HG02678 (cell line): ENCODE results near the gene MYCN.

Experiments used
- ATAC-seq: cut with Tn5 transposase; IDR thresholded peaks from one replicate; pipeline ENCODE4 v1.9.1; 2021; ENCODE audit warnings: mild to moderate bottlenecking, moderate library complexity; ENCODE audit not compliant: unreplicated experiment

Gene MYCN

GRCh38 chr2:15930589-15931318 lies 9.6 kb upstream of the MYCN start:
- no peak for ATAC-seq

DNA sequence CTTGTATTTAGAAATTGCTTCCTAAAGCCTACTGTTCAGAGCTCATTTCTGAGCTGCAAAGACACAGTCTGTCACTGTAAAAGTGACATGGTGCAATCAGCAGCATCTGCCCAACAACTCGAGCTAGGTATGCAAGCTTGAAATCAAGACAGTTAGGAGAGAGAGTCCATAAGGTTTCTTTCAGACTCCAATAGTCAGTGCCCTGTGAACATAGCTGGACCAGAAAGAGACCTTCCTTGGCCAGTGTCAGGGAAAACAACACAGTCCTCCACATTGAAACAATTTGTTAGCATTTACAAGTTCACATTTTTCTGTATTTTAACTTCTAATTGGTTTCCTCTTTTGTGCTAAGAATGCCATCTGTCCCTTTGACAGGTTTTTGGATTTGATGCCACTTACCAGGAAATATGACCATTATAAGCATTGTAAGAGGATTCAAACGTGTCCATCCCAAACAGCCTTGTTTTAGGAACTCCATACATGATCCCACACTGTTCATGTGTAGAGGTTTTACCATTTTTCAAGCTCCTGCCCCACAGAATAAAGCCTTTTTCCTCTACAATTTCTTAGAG lies 8.9 kb upstream of the MYCN start:
- no peak for ATAC-seq

DNA sequence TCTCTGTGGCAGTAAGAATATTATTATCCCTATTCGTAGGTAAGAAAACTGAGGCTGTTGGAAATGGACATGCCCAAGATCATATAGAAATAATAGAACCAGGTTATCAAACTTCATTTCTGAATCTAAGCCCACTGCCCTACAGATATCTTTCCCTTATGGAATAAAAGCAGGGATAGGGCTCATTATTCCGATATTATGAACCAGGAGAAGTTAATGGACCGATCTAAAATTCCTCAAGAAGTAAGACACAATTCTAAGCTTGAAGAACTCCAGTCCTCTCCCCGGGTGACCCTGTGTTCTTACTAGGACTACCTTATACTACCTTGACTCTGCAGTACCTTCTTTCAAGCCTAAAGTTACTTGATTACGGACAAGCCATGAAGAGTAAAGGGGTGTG lies 8.4 kb upstream of the MYCN start:
- no peak for ATAC-seq

GRCh38 chr2:15932394-15933183 lies 7.8 kb upstream of the MYCN start:
- no peak for ATAC-seq

GRCh38 chr2:15933184-15933845 lies 7.0 kb upstream of the MYCN start:
- ATAC-seq: no peak

GRCh38 chr2:15934291-15934945 lies 5.9 kb upstream of the MYCN start:
- no peak for ATAC-seq

DNA sequence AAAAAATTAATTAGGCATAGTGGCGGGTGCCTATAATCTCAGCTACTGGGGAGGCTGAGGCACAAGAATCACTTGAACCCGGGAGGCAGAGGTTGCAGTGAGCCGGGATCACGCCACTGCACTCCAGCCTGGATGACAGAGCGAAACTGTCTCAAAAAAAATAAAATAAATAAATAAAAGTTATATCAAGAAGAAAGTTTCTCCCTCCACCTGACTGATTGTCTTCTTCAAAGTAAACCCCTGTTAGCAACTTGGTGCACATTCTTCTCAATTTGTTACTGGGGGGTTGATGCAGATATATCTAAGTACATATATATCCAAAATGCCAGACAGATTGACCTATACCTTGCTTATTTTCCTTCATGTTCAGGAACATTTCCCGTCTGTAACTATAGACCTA lies 5.2 kb upstream of the MYCN start:
- ATAC-seq: no peak

DNA sequence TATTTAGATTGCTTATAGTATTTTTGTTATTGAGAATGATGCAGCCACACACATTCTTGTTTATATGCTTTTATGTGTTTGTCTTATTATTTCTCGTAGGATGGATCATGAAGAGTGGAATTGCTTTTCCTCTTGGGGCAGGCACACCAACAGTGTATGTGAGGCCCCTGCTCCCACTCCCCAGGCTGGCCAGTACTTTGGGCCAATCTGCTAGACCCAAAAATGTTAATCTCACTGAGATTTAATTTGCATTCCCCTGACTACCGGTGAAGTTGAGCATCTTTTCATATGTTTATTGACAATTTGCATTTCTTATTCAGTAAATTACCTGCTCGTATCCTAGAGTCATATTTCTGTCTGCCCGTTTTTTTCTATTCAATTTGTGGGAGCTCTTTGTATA lies 4.7 kb upstream of the MYCN start:
- no peak for ATAC-seq

DNA sequence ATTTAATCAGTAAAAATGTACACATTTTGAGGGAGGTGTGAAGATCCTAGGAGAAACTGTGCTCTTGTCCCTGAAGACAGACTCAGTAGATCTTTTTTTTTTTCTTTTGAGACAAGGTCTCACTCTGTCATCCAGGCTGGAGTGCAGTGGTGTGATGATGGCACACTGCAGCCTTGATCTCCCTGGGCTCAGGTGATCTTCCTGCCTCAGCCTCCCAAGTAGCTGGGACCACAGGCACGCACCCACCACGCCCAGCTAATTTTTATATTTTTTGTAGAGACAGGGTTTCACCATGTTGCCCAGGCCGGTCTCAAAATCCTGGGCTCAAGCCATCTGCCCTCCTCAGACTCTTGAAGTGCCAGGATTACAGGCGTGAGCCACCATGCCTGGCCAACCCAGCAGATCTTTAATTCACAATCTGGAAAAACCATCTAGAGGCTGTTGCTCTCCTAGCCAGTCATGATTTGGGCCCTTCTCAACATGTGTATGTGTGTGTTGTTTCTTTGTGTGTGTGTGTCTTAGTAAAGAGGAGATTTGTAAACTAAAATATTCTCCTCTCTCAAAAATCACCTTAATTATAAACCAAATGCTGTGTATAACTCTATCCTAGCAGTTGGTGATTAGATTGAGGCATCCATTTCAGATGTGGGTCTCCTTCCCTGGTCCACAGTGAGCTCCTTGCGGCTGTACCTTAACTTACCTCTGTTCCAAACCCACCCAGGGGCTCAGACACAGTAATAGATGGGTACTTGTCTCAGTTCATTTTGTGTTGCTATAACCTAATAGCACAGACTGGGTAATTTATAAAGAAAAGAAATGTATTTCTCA lies 3.9 kb upstream of the MYCN start:
- no peak for ATAC-seq

- no peak for ATAC-seq
Measured at GRCh38 chr2:15937105-15937881, 3.1 kb upstream of the MYCN start.

GRCh38 chr2:15937882-15938802 lies 2.2 kb upstream of the MYCN start:
- ATAC-seq: no peak

DNA sequence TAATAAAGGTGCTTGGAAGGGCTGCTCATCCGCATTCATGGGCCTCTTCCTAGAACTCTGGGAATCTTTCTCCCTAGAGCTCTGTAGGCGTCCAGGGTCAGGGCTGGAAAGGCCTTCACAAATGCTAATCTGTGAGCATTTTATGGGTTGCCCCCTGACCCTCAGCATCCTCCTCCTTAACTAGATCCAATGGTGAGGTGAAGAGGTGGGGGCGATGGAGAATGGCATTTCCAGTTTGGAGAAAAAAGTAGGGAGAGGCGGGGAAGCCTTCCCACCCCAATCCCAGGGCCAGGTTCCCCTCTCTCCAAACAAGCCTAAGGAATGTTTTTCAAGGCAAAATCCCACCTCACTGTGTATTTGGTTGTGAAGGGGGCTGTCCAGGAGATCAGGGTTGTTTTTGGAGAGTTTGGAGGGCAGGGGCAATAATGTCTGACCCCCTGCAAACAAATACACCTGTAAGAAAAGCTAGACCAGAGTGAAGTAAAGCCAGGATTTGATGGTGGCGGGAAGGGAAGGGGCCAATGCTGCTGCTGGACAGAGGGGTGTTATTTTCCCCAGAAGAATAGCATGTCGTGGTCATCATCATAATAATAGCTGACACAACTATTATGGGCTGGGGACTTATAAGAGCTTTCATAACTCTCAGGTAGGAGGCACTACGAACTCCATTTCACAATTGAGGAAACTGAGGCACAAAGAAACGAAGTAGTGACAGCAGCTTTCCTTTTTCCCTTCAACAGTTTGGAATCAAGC lies 1.4 kb upstream of the MYCN start:
- no peak for ATAC-seq

DNA sequence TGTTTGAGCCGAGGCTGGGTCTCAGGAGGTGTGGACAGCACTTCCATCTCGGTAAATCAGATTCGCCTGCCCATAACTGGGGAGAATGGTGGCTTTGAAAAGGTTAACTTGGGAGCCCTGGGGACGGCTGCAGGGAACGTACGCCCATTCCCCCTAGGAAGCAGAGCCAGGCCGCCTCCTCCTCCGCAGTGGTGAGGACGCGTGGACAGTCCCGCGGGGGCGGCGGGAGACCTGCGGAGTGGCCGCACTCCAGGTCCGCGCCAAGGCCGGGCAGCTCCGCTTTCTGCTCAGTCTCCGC lies 845 bp upstream of the MYCN start:
- ATAC-seq: peak; percentile 62

DNA sequence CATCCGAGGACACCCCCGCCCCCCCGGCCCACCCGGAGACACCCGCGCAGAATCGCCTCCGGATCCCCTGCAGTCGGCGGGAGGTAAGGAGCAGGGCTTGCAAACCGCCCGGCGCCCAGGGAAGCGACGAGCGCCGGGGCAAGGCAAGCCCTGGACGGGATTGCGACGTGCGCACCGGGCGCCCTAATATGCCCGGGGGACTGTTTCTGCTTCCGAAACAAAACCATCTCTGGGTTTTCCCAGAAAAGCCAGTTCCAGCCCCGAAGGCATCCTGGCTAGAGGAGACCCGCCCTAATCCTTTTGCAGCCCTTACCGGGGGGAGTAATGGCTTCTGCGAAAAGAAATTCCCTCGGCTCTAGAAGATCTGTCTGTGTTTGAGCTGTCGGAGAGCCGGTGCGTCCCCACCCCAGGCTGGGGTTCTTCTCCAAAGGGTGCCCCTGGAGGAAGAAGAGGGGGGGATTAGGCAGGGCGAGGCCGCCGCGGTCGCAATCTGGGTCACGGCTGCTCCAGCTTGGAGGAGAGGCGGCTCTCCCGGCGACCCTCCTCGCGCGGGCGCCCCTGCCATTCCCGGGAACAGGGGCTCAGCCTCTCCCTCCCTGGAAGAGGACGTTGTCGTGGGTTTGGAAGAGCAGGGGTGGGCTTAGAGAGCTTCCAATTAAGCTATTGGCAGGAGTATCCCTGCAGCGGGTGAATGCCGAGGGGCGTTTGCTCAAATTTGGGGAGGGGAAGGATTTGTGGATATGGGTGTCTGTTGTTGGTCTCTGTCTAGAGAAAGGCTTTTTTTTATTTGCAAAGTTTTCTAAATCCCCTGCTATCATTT lies 521 bp downstream of the MYCN start:
- no peak for ATAC-seq

GRCh38 chr2:15941481-15941850 lies 1.1 kb downstream of the MYCN start:
- no peak for ATAC-seq

GRCh38 chr2:15941871-15942710 lies 1.7 kb downstream of the MYCN start:
- ATAC-seq: no peak
